ENCODE results near the gene SEPTIN12. TPM values are rescaled to one million over a fixed set of nuclear protein-coding genes. Genes with fewer than 3 reads are reported as not detected.

SEPTIN12 gene
- polyA plus RNA-seq, 3 donors: not detected

GRCh38 chr16:4833584-4833983 is 45.4 kb upstream of the SEPTIN12 start:
- Mint-ChIP-seq H3K4me3 (no peak overlapping the region), H3K4me1 (peaks cover 4% of the 10 kb centered on the region), H3K27me3 (ENCODE audit: low read depth in 3 of 3) (peaks cover 0 to 2% (median 0%) of the 10 kb centered on the region in 3 donors), H3K27ac (no peak overlapping the region), H3K9me3 (peaks cover 0 to 1% (median 0%) of the 10 kb centered on the region in 7 donors), H3K36me3 (peaks cover 76 to 96% of the 10 kb centered on the region in 2 donors)
- no CpG with 5 or more reads among the region's 1 CpG for WGBS (ENCODE audit: insufficient coverage)
- intact Hi-C loops (cut with micrococcal nuclease): no loop called here
- Histone ChIP-seq H2AFZ (ENCODE audit: insufficient read depth, low read depth, low read length, poor library complexity, severe bottlenecking) (no peak overlapping the region), H3K9me3 (replicated peaks in 1 of 2; ENCODE audit: control insufficient read depth in 1 of 2, insufficient read depth in 1 of 2, low read length in 2 of 2) (no peaks in the 10 kb centered on the region), H4K20me1 (ENCODE audit: insufficient read depth, low read length) (peaks cover 56% of the 10 kb centered on the region), H3K4me1 (ENCODE audit: control insufficient read depth in 1 of 2, insufficient read depth in 2 of 2, low read length in 2 of 2) (no peaks in the 10 kb centered on the region), H3K4me3 (replicated peaks in 1 of 3; ENCODE audit: low read depth in 2 of 3, low read length in 3 of 3) (no peak overlapping the region), H3K36me3 (replicated peaks in 1 of 2; ENCODE audit: control insufficient read depth in 1 of 2, insufficient read depth in 2 of 2, low read length in 2 of 2) (peaks cover 88 to 97% of the 10 kb centered on the region in 2 donors), H3K27me3 (ENCODE audit: control insufficient read depth in 2 of 2, insufficient read depth in 2 of 2, low read length in 2 of 2) (no peaks in the 10 kb centered on the region), H3K79me2 (ENCODE audit: insufficient read depth, low read length) (peaks cover 43% of the 10 kb centered on the region), H3K9ac (ENCODE audit: insufficient read depth, low read length, poor library complexity, severe bottlenecking) (no peak overlapping the region), H3K4me2 (replicated peaks; ENCODE audit: extremely low read depth, low read length, poor library complexity, severe bottlenecking) (no peak overlapping the region), H3K27ac (ENCODE audit: low read depth in 1 of 2, low read length in 2 of 2) (peak overlapping the region in 1 of 2 donors; percentile 20)
- DNase-seq: no peak
- no peak for TF ChIP-seq CTCF (IDR thresholded peaks at IDR 0.05)

GRCh38 chr16:4832698-4833343 is 44.7 kb upstream of the SEPTIN12 start:
- Histone ChIP-seq H3K9me3 (replicated peaks in 1 of 2; ENCODE audit: control insufficient read depth in 1 of 2, insufficient read depth in 1 of 2, low read length in 2 of 2) (no peaks in the 10 kb centered on the region), H2AFZ (ENCODE audit: insufficient read depth, low read depth, low read length, poor library complexity, severe bottlenecking) (no peak overlapping the region), H3K9ac (ENCODE audit: insufficient read depth, low read length, poor library complexity, severe bottlenecking) (no peak overlapping the region), H3K27me3 (ENCODE audit: control insufficient read depth in 2 of 2, insufficient read depth in 2 of 2, low read length in 2 of 2) (no peaks in the 10 kb centered on the region), H3K4me2 (replicated peaks; ENCODE audit: extremely low read depth, low read length, poor library complexity, severe bottlenecking) (no peak overlapping the region), H3K27ac (ENCODE audit: low read depth in 1 of 2, low read length in 2 of 2) (peak overlapping the region in 1 of 2 donors; percentile 20), H3K36me3 (replicated peaks in 1 of 2; ENCODE audit: control insufficient read depth in 1 of 2, insufficient read depth in 2 of 2, low read length in 2 of 2) (peaks cover 85 to 97% of the 10 kb centered on the region in 2 donors), H4K20me1 (ENCODE audit: insufficient read depth, low read length) (peaks cover 60% of the 10 kb centered on the region), H3K4me1 (ENCODE audit: control insufficient read depth in 1 of 2, insufficient read depth in 2 of 2, low read length in 2 of 2) (no peaks in the 10 kb centered on the region), H3K4me3 (replicated peaks in 1 of 3; ENCODE audit: low read depth in 2 of 3, low read length in 3 of 3) (no peak overlapping the region), H3K79me2 (ENCODE audit: insufficient read depth, low read length) (peaks cover 43% of the 10 kb centered on the region)
- no peak overlapping the region for H3K4me3 Mint-ChIP-seq
- no peak for TF ChIP-seq CTCF (IDR thresholded peaks at IDR 0.05)
- 90% methylated on average over 3 of the region's 6 CpGs for WGBS (ENCODE audit: insufficient coverage)
- H3K27ac Mint-ChIP-seq: peak overlapping the region in 2 of 7 donors; percentile 35 to 57
- peaks cover 75 to 96% of the 10 kb centered on the region in 2 donors for H3K36me3 Mint-ChIP-seq
- H3K4me1 Mint-ChIP-seq: peaks cover 4% of the 10 kb centered on the region
- H3K27me3 Mint-ChIP-seq (ENCODE audit: low read depth in 3 of 3): peaks cover 0 to 2% (median 0%) of the 10 kb centered on the region in 3 donors
- peaks cover 0 to 3% (median 0%) of the 10 kb centered on the region in 7 donors for H3K9me3 Mint-ChIP-seq
- DNase-seq: no peak
- intact Hi-C loops (cut with micrococcal nuclease): no loop called here
